K562 (cell line): ENCODE data around the gene ITGBL1. TPM values are rescaled to one million over a fixed set of nuclear protein-coding genes. Genes with fewer than 3 reads are reported as not detected.

Source experiments
- ATAC-seq: fragments of 200-7000 bp; cut with Tn5 transposase; 3 replicates; pipeline ENCODE4 v1.9.1; 2020; ENCODE audit warnings: moderate library complexity
- BruUV-seq: library from RNA; stranded (reverse); fragments of 400-500 nt; replicated peaks from 2 replicates; lab custom pipeline; 2021; lab: Mats Ljungman, UMichigan
- CTCF ChIA-PET: fragments of 300-600 bp; formaldehyde crosslinking; extraction: SDS; loops from one replicate; lab custom pipeline; 2021; ENCODE audit warnings: low intra/inter-chr PET ratio; lab: Yijun Ruan, JAX
- POLR2A ChIA-PET: fragments of 300-600, 350-650 bp; sonication (Branson Sonifier 250); formaldehyde crosslinking; extraction: SDS; loops from one replicate; lab custom pipeline; 2021; ENCODE audit warnings: antibody characterized with exemption, inconsistent platforms; lab: Yijun Ruan, JAX
- DNase-seq, 4 experiments: peaks; one replicate each; pipeline versions ENCODE4 v3.0.0 to v3.0.0-alpha.2; 2011 to 2018; ENCODE audit warnings: low spot score in 3 of 4, mixed read lengths in 3 of 4; ENCODE audit errors: extremely low read depth in 1 of 4
- FAIRE-seq: peaks from 2 replicates; lab custom pipeline; 2011; peaks lifted over from hg19 to GRCh38; lab: Jason Lieb, UNC
- H2AFZ ChIP-seq: 2 replicates; pipeline ENCODE4 v1.6.0; 2011; ENCODE audit warnings: low read depth, low read length, control low read depth, inconsistent platforms
- H3K27ac ChIP-seq: fragments of 200-600 bp; 3 replicates; pipeline ENCODE4 v1.8.0; 2011; ENCODE audit warnings: low read depth, mild to moderate bottlenecking, control low read depth, inconsistent platforms, low read length, moderate library complexity, mixed read lengths; ENCODE audit errors: extremely low read depth
- H3K27me3 ChIP-seq, 2 experiments: fragments of 300-600 bp in 1 of 2; 2 replicates in 1 of 2; 3 replicates in 1 of 2; pipeline versions ENCODE4 v1.6.0 to v1.8.0; 2011; ENCODE audit warnings: inconsistent platforms in 2 of 2, low read length in 2 of 2, mild to moderate bottlenecking in 1 of 2, mixed read lengths in 1 of 2, moderate library complexity in 1 of 2; ENCODE audit not compliant: control insufficient read depth in 2 of 2, insufficient read depth in 2 of 2
- H3K36me3 ChIP-seq: fragments of 300-600 bp; 3 replicates; pipeline ENCODE4 v1.8.0; 2011; ENCODE audit warnings: mild to moderate bottlenecking, low read length, inconsistent platforms; ENCODE audit not compliant: control insufficient read depth, insufficient read depth
- H3K4me1 ChIP-seq, 2 experiments: fragments of 200-600 bp in 1 of 2; replicated peaks in 1 of 2; 2 replicates in 1 of 2; 3 replicates in 1 of 2; pipeline versions ENCODE4 v1.5.1 to v1.8.0; 2011; ENCODE audit warnings: inconsistent platforms in 2 of 2, low read length in 2 of 2, mild to moderate bottlenecking in 1 of 2, mixed read lengths in 1 of 2, moderate library complexity in 1 of 2; ENCODE audit not compliant: control insufficient read depth in 2 of 2, insufficient read depth in 2 of 2
- H3K4me2 ChIP-seq: 2 replicates; pipeline ENCODE4 v1.6.1; 2011; ENCODE audit warnings: low read length, control low read depth, inconsistent platforms, mixed read lengths; ENCODE audit not compliant: insufficient read depth
- H3K4me3 ChIP-seq: fragments of 200-600 bp; sonication (generic), shearing (Covaris generic); 2 replicates; pipeline ENCODE4 v1.5.1; 2016; ENCODE audit warnings: control low read depth, inconsistent platforms
- H3K79me2 ChIP-seq: fragments of 200-600 bp; 3 replicates; pipeline ENCODE4 v1.8.0; 2011; ENCODE audit warnings: low read length, inconsistent platforms; ENCODE audit not compliant: control insufficient read depth, insufficient read depth
- H3K9ac ChIP-seq, 2 experiments: 2 replicates each; pipeline versions ENCODE4 v1.6.0 to v1.6.1; 2011; ENCODE audit warnings: low read depth in 2 of 2, low read length in 2 of 2, control low read depth in 1 of 2, inconsistent platforms in 1 of 2, mild to moderate bottlenecking in 1 of 2, mixed read lengths in 1 of 2; ENCODE audit not compliant: insufficient read depth in 1 of 2
- H3K9me1 ChIP-seq: one replicate; pipeline ENCODE4 v1.6.0; 2011; ENCODE audit warnings: inconsistent platforms, mild to moderate bottlenecking, low read length, moderate library complexity; ENCODE audit not compliant: control insufficient read depth, insufficient read depth
- H3K9me3 ChIP-seq: replicated peaks from 2 replicates; pipeline ENCODE4 v1.5.1; 2011; ENCODE audit warnings: low read depth, low read length, inconsistent platforms; ENCODE audit not compliant: control insufficient read depth, insufficient read depth
- H4K20me1 ChIP-seq: replicated peaks from 2 replicates; pipeline ENCODE4 v1.6.1; 2011; ENCODE audit warnings: low read length, inconsistent platforms, mixed read lengths; ENCODE audit not compliant: control insufficient read depth, insufficient read depth
- BACH1 ChIP-seq: fragments of 200-800 bp; sonication (Bioruptor generic); IDR thresholded peaks from 2 replicates; pipeline ENCODE4 v1.6.1; 2016; ENCODE audit warnings: missing genetic modification characterization, missing compliant biosample characterization
- FOXK2 ChIP-seq, 2 experiments: fragments of 450-650 bp; IDR thresholded peaks in 1 of 2; conservative IDR thresholded peaks in 1 of 2; 2 replicates each; pipeline ENCODE4 v1.6.1; 2016; ENCODE audit warnings: low read depth in 2 of 2, mild to moderate bottlenecking in 1 of 2
- REST ChIP-seq, 2 experiments: fragments of 450-650 bp; formaldehyde crosslinking in 1 of 2; IDR thresholded peaks; 2 replicates each; pipeline versions ENCODE4 v1.4.0 to v1.6.1; 2014 to 2020; ENCODE audit warnings: mild to moderate bottlenecking in 2 of 2, borderline replicate concordance in 1 of 2, low read depth in 1 of 2
- SLC30A9 ChIP-seq: fragments of 250-450 bp; sonication (Bioruptor Pico); IDR thresholded peaks from 2 replicates; pipeline ENCODE4 v1.8.0; 2022; ENCODE audit warnings: mild to moderate bottlenecking, moderate library complexity
- ZNF3 ChIP-seq: fragments of 250-450 bp; sonication (Bioruptor Pico); IDR thresholded peaks from 2 replicates; pipeline ENCODE4 v1.5.0; 2021; ENCODE audit warnings: mild to moderate bottlenecking, moderate library complexity
- WGBS: fragments of 100-300 bp; shearing (Covaris generic); methylation state at CpG from one replicate; pipeline ENCODE4 v1.1.6; 2016; ENCODE audit warnings: low coverage, mixed read lengths; ENCODE audit not compliant: insufficient coverage; ENCODE audit errors: missing lambda C conversion rate; 5-methylcytosine and 5-hydroxymethylcytosine counted together
- in situ Hi-C: fragments of 300-500 bp; cut with MboI; formaldehyde crosslinking; loops from 4 replicates; pipeline ENCODE4 v1.15.0; 2018; ENCODE audit warnings: inconsistent platforms, mixed read lengths
- intact Hi-C: fragments of 100-400 bp; cut with micrococcal nuclease; formaldehyde crosslinking; loops from 2 replicates; pipeline ENCODE4 v1.14.2; 2022
- polyA plus RNA-seq, 8 experiments: library from polyadenylated mRNA; depleted of rRNA in 4 of 8; stranded (reverse) in 5 of 8; unstranded in 3 of 8; fragments of >200 nt; fragmentation: Nextera tagmentation in 2 of 8; fragmentation: Illumina TruSeq in 1 of 8; extraction: Ambion mirVana in 2 of 8; extraction: Trizol in 1 of 8; gene quantifications; 2 replicates each; pipeline versions ENCODE4 v1.2.1 to v1.2.3, GENCODE V29; 2011 to 2014; ENCODE audit warnings: inconsistent platforms in 1 of 8, missing spikeins in 1 of 8
- total RNA-seq, 7 experiments: library from RNA; depleted of rRNA in 6 of 7; stranded (reverse); fragments of >200 nt in 6 of 7; fragmentation: Illumina TruSeq in 2 of 7; extraction: Trizol in 2 of 7; gene quantifications; 2 replicates each; pipeline versions ENCODE4 v1.2.1 to v1.2.3, GENCODE V29; 2011 to 2021; ENCODE audit warnings: low replicate concordance in 1 of 7
- TF ChIP-seq, protein P1 (sequence below): fragments of 200-800 bp; sonication (Bioruptor generic); IDR thresholded peaks from 2 replicates; pipeline ENCODE4 v1.6.1; 2017; ENCODE audit warnings: missing genetic modification characterization, missing compliant biosample characterization
- TF ChIP-seq, protein P2 (sequence below): sonication (generic); formaldehyde crosslinking; IDR thresholded peaks from 2 replicates; pipeline ENCODE4 v1.8.1; 2022; ENCODE audit warnings: missing genetic modification reagents

ITGBL1 gene
- total and polyA plus RNA-seq, 9 of the 15 experiments (the other 6 are each of a cell fraction or from before 2014, with no cell fraction given), result 0.04 to 0.73 (median 0.32) TPM; not detected in 1

GRCh38 chr13:101728021-101728420 lies 275.5 kb downstream of the ITGBL1 start (continued):
- TF ChIP-seq, protein P1, sequence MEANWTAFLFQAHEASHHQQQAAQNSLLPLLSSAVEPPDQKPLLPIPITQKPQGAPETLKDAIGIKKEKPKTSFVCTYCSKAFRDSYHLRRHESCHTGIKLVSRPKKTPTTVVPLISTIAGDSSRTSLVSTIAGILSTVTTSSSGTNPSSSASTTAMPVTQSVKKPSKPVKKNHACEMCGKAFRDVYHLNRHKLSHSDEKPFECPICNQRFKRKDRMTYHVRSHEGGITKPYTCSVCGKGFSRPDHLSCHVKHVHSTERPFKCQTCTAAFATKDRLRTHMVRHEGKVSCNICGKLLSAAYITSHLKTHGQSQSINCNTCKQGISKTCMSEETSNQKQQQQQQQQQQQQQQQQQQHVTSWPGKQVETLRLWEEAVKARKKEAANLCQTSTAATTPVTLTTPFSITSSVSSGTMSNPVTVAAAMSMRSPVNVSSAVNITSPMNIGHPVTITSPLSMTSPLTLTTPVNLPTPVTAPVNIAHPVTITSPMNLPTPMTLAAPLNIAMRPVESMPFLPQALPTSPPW (CRISPR knock-in tag), result no peak
- TF ChIP-seq SLC30A9 (CRISPR knock-in tag) (no peak), BACH1 (tag) (no peak)

DNA sequence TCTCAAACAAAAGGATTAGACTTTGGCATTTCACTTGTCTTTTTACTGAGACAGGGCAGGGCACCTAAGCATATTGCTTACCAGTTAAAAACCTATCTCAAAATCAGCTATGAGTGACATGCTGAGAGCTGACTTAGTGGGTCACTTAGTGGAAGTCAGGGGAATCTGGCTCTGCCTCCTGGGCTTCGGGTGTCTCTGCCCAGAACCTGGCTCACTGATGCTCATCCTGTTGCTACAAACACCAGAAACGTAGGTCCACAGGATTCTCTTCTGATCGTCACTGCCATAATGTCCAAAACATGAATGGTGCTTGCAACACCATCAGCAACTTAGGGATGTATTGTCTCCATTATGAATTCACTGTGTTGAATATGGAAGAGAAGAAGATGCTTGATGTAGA lies 276.1 kb downstream of the ITGBL1 start:
- H4K20me1 ChIP-seq, result no peaks in the 10 kb centered on the region
- no peak overlapping the region for H3K27ac ChIP-seq
- no peaks in the 10 kb centered on the region for H3K27me3 ChIP-seq
- no peak for ATAC-seq
- WGBS, result 0% methylated on average over 3 of the region's 3 CpGs
- no TSS peak for BruUV-seq
- DNase-seq, result no peak
- no peaks in the 10 kb centered on the region for H3K36me3 ChIP-seq
- no peaks in the 10 kb centered on the region for H3K4me1 ChIP-seq
- CTCF ChIA-PET, result no interaction called here
- no peak overlapping the region for H2AFZ ChIP-seq
- H3K79me2 ChIP-seq, result no peaks in the 10 kb centered on the region
- H3K4me2 ChIP-seq, result no peak overlapping the region
- no peak overlapping the region for H3K4me3 ChIP-seq
- FAIRE-seq, result no peak
- H3K9me1 ChIP-seq, result no peaks in the 10 kb centered on the region
- intact Hi-C loops, result no loop called here
- TF ChIP-seq REST (IDR thresholded peaks at IDR 0.05; ENCODE audit: borderline replicate concordance) (no peak), REST (CRISPR knock-in tag; IDR thresholded peaks at IDR 0.05; ENCODE audit: low read depth) (no peak), FOXK2 (conservative IDR thresholded peaks at IDR 0.05 in 1 of 2, IDR thresholded peaks at IDR 0.05 in 1 of 2; ENCODE audit: low read depth in 2 of 2) (no peak), ZNF3 (CRISPR knock-in tag) (no peak)
- TF ChIP-seq, protein P2, sequence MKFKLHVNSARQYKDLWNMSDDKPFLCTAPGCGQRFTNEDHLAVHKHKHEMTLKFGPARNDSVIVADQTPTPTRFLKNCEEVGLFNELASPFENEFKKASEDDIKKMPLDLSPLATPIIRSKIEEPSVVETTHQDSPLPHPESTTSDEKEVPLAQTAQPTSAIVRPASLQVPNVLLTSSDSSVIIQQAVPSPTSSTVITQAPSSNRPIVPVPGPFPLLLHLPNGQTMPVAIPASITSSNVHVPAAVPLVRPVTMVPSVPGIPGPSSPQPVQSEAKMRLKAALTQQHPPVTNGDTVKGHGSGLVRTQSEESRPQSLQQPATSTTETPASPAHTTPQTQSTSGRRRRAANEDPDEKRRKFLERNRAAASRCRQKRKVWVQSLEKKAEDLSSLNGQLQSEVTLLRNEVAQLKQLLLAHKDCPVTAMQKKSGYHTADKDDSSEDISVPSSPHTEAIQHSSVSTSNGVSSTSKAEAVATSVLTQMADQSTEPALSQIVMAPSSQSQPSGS, result no peak
- TF ChIP-seq, all 486 proteins: peak for 0
- Histone ChIP-seq H3K9ac (no peak overlapping the region), H3K9me3 (no peaks in the 10 kb centered on the region)
- POLR2A ChIA-PET, result no interaction called here
- in situ Hi-C loops, result no loop called here
